Astrocyte of the cerebellum (primary cell): Measurements from ENCODE around the gene FTH1.
"Not testable (repeated sequence)": the region's sequence is repeated elsewhere in the genome, so short reads cannot be mapped to it uniquely, and the experiment has no call there.

Experiments
- DNase-seq: peaks from one replicate; pipeline ENCODE4 v3.0.0-alpha.2; 2011; ENCODE audit warnings: low read depth
- H3K4me3 ChIP-seq: 2 replicates; pipeline ENCODE4 v1.5.1; 2011; ENCODE audit warnings: mild to moderate bottlenecking, low read depth, low read length, moderate library complexity
- in situ Hi-C: cut with HindIII; loops from 2 replicates; pipeline ENCODE4 v1.10.0; 2017; ENCODE audit warnings: low sequenced_read_pairs
- TF ChIP-seq, protein P1 (sequence below): IDR thresholded peaks from 2 replicates; pipeline ENCODE4 v1.5.1; 2012; ENCODE audit warnings: low read length, low read depth, moderate library complexity, mild to moderate bottlenecking; ENCODE audit errors: missing control alignments

Gene FTH1

DNA sequence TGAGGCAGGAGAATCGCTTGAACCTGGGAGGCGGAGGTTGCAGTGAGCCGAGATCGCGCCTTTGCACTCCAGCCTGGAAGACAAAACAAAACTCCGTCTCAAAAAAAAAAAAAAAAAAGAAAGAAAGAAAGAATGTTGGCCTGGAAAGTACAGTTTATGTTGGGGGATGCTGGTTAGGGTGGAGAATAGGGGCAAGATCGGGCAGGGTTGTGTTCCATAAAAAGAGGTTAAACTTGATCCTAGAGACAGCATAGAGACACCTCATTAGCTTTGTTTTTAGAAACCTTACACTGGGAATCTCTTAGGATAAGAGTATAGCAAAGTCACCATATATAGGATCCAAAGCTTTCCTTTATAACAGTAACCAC lies 1.9 kb upstream of the FTH1 start:
- no peak for DNase-seq
- H3K4me3 ChIP-seq: no peak overlapping the region
- in situ Hi-C loops: no loop called here
- TF ChIP-seq, protein P1, sequence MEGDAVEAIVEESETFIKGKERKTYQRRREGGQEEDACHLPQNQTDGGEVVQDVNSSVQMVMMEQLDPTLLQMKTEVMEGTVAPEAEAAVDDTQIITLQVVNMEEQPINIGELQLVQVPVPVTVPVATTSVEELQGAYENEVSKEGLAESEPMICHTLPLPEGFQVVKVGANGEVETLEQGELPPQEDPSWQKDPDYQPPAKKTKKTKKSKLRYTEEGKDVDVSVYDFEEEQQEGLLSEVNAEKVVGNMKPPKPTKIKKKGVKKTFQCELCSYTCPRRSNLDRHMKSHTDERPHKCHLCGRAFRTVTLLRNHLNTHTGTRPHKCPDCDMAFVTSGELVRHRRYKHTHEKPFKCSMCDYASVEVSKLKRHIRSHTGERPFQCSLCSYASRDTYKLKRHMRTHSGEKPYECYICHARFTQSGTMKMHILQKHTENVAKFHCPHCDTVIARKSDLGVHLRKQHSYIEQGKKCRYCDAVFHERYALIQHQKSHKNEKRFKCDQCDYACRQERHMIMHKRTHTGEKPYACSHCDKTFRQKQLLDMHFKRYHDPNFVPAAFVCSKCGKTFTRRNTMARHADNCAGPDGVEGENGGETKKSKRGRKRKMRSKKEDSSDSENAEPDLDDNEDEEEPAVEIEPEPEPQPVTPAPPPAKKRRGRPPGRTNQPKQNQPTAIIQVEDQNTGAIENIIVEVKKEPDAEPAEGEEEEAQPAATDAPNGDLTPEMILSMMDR: no peak

DNA sequence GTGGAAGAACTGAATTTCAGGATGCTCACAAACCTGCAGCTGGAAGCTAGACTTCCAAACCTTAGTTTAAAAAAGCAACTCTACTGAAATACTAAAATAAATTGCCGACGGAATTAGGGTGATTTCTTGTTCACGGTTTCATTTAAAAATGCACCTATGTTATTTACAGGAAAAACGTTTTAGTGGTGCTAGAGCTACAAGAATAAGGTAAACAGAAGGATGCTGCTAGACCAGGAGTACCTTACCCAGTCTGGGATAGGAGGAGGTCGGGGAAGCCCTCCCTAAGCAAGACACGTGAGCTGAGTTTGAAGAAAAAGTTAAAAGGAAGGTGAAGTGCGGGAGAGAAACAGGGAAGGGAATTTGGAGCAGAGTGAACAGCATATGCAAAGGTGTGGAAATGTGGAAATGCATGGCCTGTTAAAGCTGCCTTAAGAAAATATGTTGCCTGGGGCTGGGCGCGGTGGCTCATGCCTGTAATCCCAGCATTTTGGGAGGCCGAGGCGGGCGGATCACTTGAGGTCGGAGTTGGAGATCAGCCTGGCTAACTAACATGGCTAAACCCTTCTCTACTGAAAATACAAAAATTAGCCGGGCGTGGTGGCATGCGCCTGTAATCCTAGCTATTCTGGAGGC lies 1.4 kb upstream of the FTH1 start:
- DNase-seq: no peak
- peak overlapping the region; percentile 97 for H3K4me3 ChIP-seq
- in situ Hi-C loops: no loop called here
- TF ChIP-seq, protein P1: no peak

DNA sequence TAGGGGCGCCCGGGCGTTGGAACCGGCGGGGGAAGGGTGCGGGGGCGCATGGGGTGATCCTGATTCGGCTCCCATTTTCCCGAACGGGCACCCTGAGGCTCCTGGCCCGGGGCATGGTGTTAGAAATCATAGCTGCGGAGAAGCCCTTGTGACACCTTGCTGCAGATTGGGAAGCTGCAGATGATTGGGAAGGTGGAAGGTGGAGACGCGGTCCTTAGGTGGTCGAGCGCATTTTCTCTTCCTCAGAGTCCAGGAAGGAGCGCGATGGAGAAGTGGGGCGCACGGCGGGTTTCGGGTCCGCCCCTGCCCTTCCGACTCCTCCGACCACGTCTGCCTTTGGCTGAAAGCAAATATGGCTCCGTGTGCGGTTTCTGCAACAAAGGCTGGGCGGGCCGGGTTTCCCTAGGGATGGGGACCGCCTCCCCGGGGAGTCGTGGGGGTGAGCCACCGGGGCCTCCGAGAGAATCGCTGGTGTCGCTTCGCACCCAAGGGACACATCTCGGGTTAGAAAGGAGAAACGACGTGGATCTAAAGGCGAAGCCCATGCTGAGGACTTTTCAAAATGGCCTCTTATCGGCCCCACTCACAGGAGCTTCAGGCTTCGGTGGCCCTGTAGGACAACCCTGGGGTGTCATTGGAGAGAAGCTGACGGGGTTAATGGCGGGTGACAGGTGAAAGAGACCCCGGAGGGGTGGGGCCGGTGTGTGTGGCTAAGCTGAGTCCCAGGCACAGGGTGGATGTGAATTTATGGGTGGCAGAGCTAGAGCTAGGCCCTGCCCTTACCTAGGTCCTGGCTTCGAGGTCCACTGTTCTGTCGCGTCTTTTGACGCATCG lies 707 bp upstream of the FTH1 start:
- H3K4me3 ChIP-seq: peak overlapping the region; percentile 97
- in situ Hi-C loops: no loop called here
- TF ChIP-seq, protein P1: no peak
- no peak for DNase-seq

DNA sequence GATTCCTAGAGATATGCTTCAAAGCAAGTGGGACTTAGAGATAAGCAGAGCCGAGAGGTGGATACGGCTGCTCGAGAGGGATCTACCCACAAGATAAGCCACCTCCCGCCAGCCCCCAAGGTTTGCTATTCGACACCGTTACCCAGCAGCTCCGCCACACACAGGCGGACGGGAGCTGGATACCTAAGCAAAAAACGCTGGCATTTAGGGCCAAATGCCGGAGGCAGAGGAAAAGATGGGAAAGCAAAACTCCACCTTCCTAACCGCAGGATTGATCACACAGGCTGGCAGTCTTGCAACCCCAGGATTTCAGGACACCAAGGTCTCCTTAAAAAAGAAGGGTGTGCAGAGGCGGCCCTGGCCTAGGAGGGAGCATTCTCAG lies 709 bp downstream of the FTH1 start:
- peak overlapping the region; percentile 97 for H3K4me3 ChIP-seq
- in situ Hi-C loops: no loop called here
- TF ChIP-seq, protein P1: no peak
- DNase-seq: no peak

DNA sequence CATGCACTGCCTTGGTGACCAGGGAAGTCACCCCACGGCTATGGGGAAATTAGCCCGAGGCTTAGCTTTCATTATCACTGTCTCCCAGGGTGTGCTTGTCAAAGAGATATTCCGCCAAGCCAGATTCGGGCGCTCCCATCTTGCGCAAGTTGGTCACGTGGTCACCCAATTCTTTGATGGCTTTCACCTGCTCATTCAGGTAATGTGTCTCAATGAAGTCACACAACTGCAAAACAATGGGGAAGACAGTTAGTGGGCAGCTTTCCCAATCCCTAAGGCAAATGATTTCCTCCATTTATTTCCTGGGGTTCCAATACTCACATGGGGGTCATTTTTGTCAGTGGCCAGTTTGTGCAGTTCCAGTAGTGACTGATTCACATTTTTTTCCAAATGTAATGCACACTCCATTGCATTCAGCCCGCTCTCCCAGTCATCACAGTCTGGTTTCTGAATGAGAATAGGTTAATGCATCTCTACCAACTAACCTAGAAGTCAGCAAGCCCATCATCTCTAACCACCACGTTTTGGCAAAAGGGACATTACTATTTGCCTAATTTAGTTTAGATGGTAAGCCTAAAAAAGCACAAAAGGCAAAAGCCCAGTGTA lies 2.7 kb downstream of the FTH1 start:
- DNase-seq, in situ Hi-C loops: not testable (repeated sequence)
- H3K4me3 ChIP-seq: peak overlapping the region; percentile 97

DNA sequence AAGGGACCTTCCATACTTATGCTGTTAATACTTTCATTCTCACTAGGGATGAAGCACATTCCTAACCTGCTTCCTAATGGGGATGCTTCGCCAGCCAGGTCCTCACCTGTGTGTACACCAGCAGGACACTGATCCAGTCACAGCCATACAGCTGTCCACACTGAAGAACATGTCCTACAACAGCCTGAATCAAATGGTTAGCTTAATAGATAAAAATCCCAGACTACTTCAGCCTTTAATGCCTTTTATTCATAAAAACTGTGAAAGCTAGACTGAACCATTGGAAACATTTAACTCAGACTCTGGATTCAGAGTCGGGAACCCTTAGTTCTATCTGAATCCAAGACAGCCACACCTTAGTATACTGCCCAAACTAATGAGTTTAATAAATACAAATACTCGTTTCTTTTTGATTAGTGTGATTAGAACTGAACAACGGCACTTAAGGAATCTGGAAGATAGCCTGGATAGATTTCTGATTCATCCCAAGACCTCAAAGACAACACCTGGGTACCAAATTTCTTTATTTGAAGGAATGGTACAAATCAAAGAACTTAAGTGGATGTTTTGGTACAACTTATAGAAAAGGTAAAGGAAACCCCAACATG lies 3.3 kb downstream of the FTH1 start:
- in situ Hi-C loops: no loop called here
- no peak for DNase-seq
- H3K4me3 ChIP-seq: no peak overlapping the region
- TF ChIP-seq, protein P1: no peak
